Heart left ventricle (tissue), 16 donors: ENCODE data around the gene SLC25A21. TPM values are rescaled to one million over a fixed set of nuclear protein-coding genes. Genes with fewer than 3 reads are reported as not detected.

Experiments
- ATAC-seq, 4 donors: fragments of 200-7000 bp; cut with Tn5 transposase; one replicate each; pipeline ENCODE4 v1.9.1; 2020 to 2022; ENCODE audit warnings: moderate library complexity in 4 of 4, mild to moderate bottlenecking in 3 of 4, moderate number of reproducible peaks in 1 of 4
- DNase-seq, 5 donors: peaks; one replicate each; pipeline ENCODE4 v3.0.0-alpha.2; 2020
- H3K27ac ChIP-seq, 12 donors: fragments of 200-600 bp; sonication (generic) in 4 of 12; one replicate each; pipeline versions ENCODE4 v1.5.0 to v1.8.0; 2016 to 2022; ENCODE audit warnings: mild to moderate bottlenecking in 2 of 12
- H3K27me3 ChIP-seq, 9 donors: fragments of 200-600 bp; sonication (generic) in 2 of 9; one replicate each; pipeline versions ENCODE4 v1.5.1 to v1.8.0; 2016 to 2022; ENCODE audit warnings: mild to moderate bottlenecking in 3 of 9
- H3K36me3 ChIP-seq, 9 donors: fragments of 200-600 bp; sonication (generic) in 2 of 9; one replicate each; pipeline versions ENCODE4 v1.5.0 to v1.8.0; 2018 to 2022; ENCODE audit warnings: mild to moderate bottlenecking in 2 of 9
- H3K4me1 ChIP-seq, 12 donors: fragments of 200-600 bp; sonication (generic) in 4 of 12; one replicate each; pipeline versions ENCODE4 v1.5.0 to v1.8.0; 2016 to 2022; ENCODE audit warnings: mild to moderate bottlenecking in 3 of 12
- H3K4me3 ChIP-seq, 12 donors: fragments of 200-600 bp; sonication (generic) in 4 of 12; one replicate each; pipeline versions ENCODE4 v1.5.0 to v1.8.0; 2017 to 2022; ENCODE audit warnings: mild to moderate bottlenecking in 9 of 12, moderate library complexity in 4 of 12
- H3K9me3 ChIP-seq, 12 donors: fragments of 200-600 bp; sonication (generic) in 4 of 12; one replicate each; pipeline versions ENCODE4 v1.5.0 to v1.8.0; 2016 to 2022; ENCODE audit warnings: mild to moderate bottlenecking in 1 of 12
- CTCF ChIP-seq, 12 donors: fragments of 200-600 bp; sonication (generic) in 4 of 12; IDR thresholded peaks; one replicate each; pipeline versions ENCODE4 v1.5.0 to v1.8.0; 2018 to 2022; ENCODE audit warnings: antibody characterized with exemption in 12 of 12, mild to moderate bottlenecking in 5 of 12
- POLR2A ChIP-seq, 2 donors: fragments of 450-650 bp; IDR thresholded peaks; one replicate each; pipeline ENCODE4 v1.6.1; 2017; ENCODE audit warnings: antibody characterized with exemption in 2 of 2, mild to moderate bottlenecking in 2 of 2, moderate library complexity in 2 of 2
- WGBS, 4 donors: extraction: QIAGEN DNeasy Blood & Tissue Kit in 2 of 4; methylation state at CpG; one replicate each; pipeline versions ENCODE4 v1.1.5 to v1.1.7; 2013 to 2018; 5-methylcytosine and 5-hydroxymethylcytosine counted together
- intact Hi-C, 10 donors: fragments of 100-400 bp; cut with DNase I; formaldehyde crosslinking; loops; one replicate each; pipeline versions ENCODE4 v1.11.1 to v1.14.2; 2022
- polyA plus RNA-seq, 2 donors: library from polyadenylated mRNA; stranded (reverse); fragments of 200-250 nt; gene quantifications; one replicate each; pipeline ENCODE4 v1.2.3, GENCODE V29; 2013
- total RNA-seq, 9 donors: library from RNA; depleted of rRNA in 2 of 9; stranded (reverse); fragments of >200 nt in 2 of 9; fragmentation: NEBNext Ultra II Directional in 3 of 9; extraction: Animal tissue kit (Norgen Biotek cat#: 25700) in 3 of 9; gene quantifications; one replicate each; pipeline versions ENCODE4 v1.1.0 to v1.2.4, GENCODE V29; 2016 to 2023
- donor health status: ischemic (EF 13 %, LVEDD 7.1; RV severe dilation, severe dysfunction).
- donor health status: healthy with polysubstance abuse.
- donor health status: DM: no; HTN: yes; CAD: no.
- donor health status: DM: no; HTN: no; CAD: no.
- donor health status: ischemic (EF 25% LVEDD 6.9; RV normal size, moderate dysfunction).
- donor health status: ischemic (EF 25% LVEDD 5.7; RV mildly dilated, moderate dysfunction).
- donor health status: healthy.
- donor health status: DM: yes; HTN: yes; CAD: no.
- donor health status: ischemic (EF 35%, LVEDD 5.7; RV mildly dilated, moderate dysfunction).
- donor health status: nonischemic (EF 11% LVEDD 7.7; RV severe dilation, severe dysfunction).
- donor health status: DM: yes; HTN: yes; CAD: no.
- donor health status: PGD.
- donor health status: ischemic (EF 29% LVEDD 5.4; RV normal size, mild dysfunction).
- donor health status: nonischemic (EF 23%, LVEDD 6.1; RV moderate dilation, normal function).

Gene SLC25A21
- total and polyA plus RNA-seq, 11 donors: 0.12 to 1.6 (median 0.24) TPM; not detected in 1

- Histone ChIP-seq H3K4me1 (no peaks in the 10 kb centered on the region), H3K4me3 (no peak overlapping the region), H3K27me3 (peaks cover 0 to 3% (median 0%) of the 10 kb centered on the region in 9 donors), H3K27ac (no peak overlapping the region), H3K36me3 (no peaks in the 10 kb centered on the region), H3K9me3 (no peaks in the 10 kb centered on the region)
- intact Hi-C loops: no loop called here
- TF ChIP-seq CTCF (IDR thresholded peaks at IDR 0.05) (no peak), POLR2A (IDR thresholded peaks at IDR 0.05) (no peak)
- DNase-seq: no peak
- 80 to 84% (median 82%) methylated on average over 2 of the region's 2 CpGs for WGBS, 4 donors
- no peak for ATAC-seq
Observed at GRCh38 chr14:37138898-37139297, 33.5 kb downstream of the SLC25A21 start.

GRCh38 chr14:37133284-37133913, 39.0 kb downstream of the SLC25A21 start:
- ATAC-seq: no peak
- Histone ChIP-seq H3K4me1 (no peaks in the 10 kb centered on the region), H3K36me3 (no peaks in the 10 kb centered on the region), H3K9me3 (no peaks in the 10 kb centered on the region), H3K4me3 (no peak overlapping the region), H3K27ac (no peak overlapping the region), H3K27me3 (peaks cover 0 to 3% (median 0%) of the 10 kb centered on the region in 9 donors)
- no peak for DNase-seq
- 82 to 89% (median 83%) methylated on average over 3 of the region's 3 CpGs for WGBS, 4 donors
- TF ChIP-seq POLR2A (IDR thresholded peaks at IDR 0.05): no peak
- TF ChIP-seq CTCF (IDR thresholded peaks at IDR 0.05): no peak
- intact Hi-C loops: no loop called here

GRCh38 chr14:37131205-37131604, 41.2 kb downstream of the SLC25A21 start:
- Histone ChIP-seq H3K4me3 (no peak overlapping the region), H3K27ac (no peak overlapping the region), H3K27me3 (no peaks in the 10 kb centered on the region), H3K9me3 (no peaks in the 10 kb centered on the region), H3K4me1 (no peaks in the 10 kb centered on the region), H3K36me3 (no peaks in the 10 kb centered on the region)
- WGBS, 4 donors: 29 to 57% (median 37%) methylated on average over 2 of the region's 2 CpGs
- TF ChIP-seq CTCF (IDR thresholded peaks at IDR 0.05) (no peak), POLR2A (IDR thresholded peaks at IDR 0.05) (no peak)
- ATAC-seq (no peak), DNase-seq (no peak)
- intact Hi-C loops: no loop called here

- DNase-seq (no peak), ATAC-seq (no peak)
- Histone ChIP-seq H3K9me3 (no peaks in the 10 kb centered on the region), H3K27ac (no peak overlapping the region), H3K4me3 (no peak overlapping the region), H3K27me3 (no peaks in the 10 kb centered on the region), H3K4me1 (no peaks in the 10 kb centered on the region), H3K36me3 (no peaks in the 10 kb centered on the region)
- TF ChIP-seq POLR2A (IDR thresholded peaks at IDR 0.05) (no peak), CTCF (IDR thresholded peaks at IDR 0.05) (no peak)
- intact Hi-C loops: no loop called here
- WGBS, 4 donors: 83 to 93% (median 86%) methylated on average over 7 of the region's 7 CpGs
Observed at GRCh38 chr14:37129047-37129446, 43.4 kb downstream of the SLC25A21 start.
